Activated CD4-positive, alpha-beta T cell treated with anti-CD3 and anti-CD28 coated beads, Interleukin-2, amount 10 ng/mL, durations not matched to agents 7 days and 5 days (primary cell): ENCODE measurements around the gene SHMT2. TPM values are rescaled to one million over a fixed set of nuclear protein-coding genes. Genes with fewer than 3 reads are reported as not detected.

Experiments used
- CTCF ChIA-PET: fragments of 350-600 bp; sonication (Branson Sonifier 250); formaldehyde crosslinking; loops from one replicate; lab custom pipeline; 2021; ENCODE audit warnings: antibody characterized with exemption; lab: Charles Lee
- POLR2A ChIA-PET: fragments of 350-600 bp; sonication (Branson Sonifier 250); formaldehyde crosslinking; loops from one replicate; lab custom pipeline; 2021; ENCODE audit warnings: antibody characterized with exemption; lab: Charles Lee
- DNase-seq: peaks from one replicate; pipeline ENCODE4 v3.0.0-alpha.2; 2020
- H3K27ac Mint-ChIP-seq: one replicate; pipeline ENCODE4 v1.8.0; 2021; ENCODE audit warnings: mild to moderate bottlenecking, moderate library complexity, mixed read lengths
- H3K27me3 Mint-ChIP-seq: one replicate; pipeline ENCODE4 v1.8.0; 2021; ENCODE audit warnings: mixed read lengths
- H3K36me3 Mint-ChIP-seq: one replicate; pipeline ENCODE4 v1.8.0; 2021; ENCODE audit warnings: low read depth, mixed read lengths
- H3K4me1 Mint-ChIP-seq: one replicate; pipeline ENCODE4 v1.8.0; 2021; ENCODE audit warnings: mixed read lengths
- H3K4me3 Mint-ChIP-seq: one replicate; pipeline ENCODE4 v1.8.0; 2021; ENCODE audit warnings: mild to moderate bottlenecking, moderate library complexity, mixed read lengths
- H3K9me3 Mint-ChIP-seq: one replicate; pipeline ENCODE4 v1.8.0; 2021; ENCODE audit warnings: mixed read lengths
- total RNA-seq, 2 experiments: library from RNA; stranded (reverse); gene quantifications; one replicate each; pipeline ENCODE4 v1.2.3, GENCODE V29; 2021

SHMT2 gene
- total RNA-seq, 2 experiments from 2014 or later = 137 to 141 TPM

DNA sequence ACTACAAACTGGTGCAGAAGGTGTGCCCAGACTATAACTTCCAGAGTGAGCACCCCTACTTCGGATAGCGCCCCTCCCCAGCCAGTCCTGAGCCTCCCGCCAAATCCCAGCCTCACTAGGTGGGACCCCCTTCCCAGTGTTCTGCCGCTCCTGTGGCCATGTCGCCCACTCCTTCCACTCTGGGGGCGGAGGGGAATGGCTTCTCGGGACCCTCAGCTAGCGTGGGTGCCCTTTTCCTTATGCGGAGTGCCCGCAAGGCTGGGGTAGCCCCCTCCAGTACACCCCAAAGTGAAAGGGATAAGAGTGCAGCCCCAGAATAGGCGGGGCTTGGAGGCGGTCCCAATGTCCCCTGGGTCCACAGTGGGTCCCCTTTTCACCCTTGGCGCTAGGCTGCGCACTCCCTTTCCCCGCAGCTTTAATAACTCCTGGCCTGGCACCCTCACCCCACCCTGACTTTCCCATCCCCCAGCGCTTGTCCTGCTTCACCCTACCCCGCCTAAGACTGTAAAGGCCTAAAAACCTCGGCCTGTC is 3.8 kb upstream of the SHMT2 start:
- peaks cover 10% of the 10 kb centered on the region for H3K36me3 Mint-ChIP-seq

DNA sequence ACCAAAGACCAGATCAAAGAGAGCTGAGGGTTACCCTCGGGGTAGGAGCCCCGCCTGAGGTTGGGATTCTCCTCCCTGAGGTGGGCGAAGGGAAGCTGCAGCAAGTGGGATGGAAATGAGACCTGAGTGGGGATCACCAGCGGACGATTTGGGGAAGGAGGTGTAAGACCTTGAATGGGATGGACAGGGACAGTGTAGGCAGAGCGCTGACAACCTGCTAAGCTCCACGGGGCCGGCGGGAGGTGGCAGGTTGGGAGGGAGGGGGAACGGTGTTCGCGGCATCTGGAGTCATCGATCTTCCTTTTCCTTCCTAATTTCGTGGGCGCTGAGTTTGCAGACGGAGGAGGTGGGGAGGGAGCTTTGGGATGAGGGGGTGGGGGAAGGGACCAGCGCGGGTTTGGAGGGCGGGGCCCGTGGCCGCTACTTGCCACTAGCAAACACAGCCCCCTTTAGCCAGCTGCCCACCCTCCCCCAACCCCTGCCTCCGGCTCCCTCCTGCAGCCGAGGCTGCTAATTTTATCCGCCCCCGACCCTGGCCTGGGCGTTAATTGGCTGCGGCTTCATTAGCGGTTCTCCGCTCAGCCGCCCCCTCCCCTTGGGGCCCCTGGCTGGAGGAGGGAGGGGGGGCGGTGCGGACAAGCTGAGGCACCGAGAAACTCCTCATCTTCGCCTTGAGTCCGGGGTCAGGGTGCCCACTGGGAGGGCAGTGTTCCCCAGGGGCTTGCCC is 2.8 kb upstream of the SHMT2 start:
- CTCF ChIA-PET = interaction anchor here (1.2 to 10.9 kb wide), 5 partner anchors 13 to 252 kb away, joined by 3 to 332 read pairs (median 4); partner anchors contain the start of genes GLI1 and STAC3
- H3K27ac Mint-ChIP-seq = no peak overlapping the region
- peaks cover 13% of the 10 kb centered on the region for H3K36me3 Mint-ChIP-seq
- no peaks in the 10 kb centered on the region for H3K9me3 Mint-ChIP-seq
- no peak for DNase-seq
- POLR2A ChIA-PET = no interaction called here
- H3K4me3 Mint-ChIP-seq = no peak overlapping the region
- H3K4me1 Mint-ChIP-seq = peaks cover 70% of the 10 kb centered on the region
- H3K27me3 Mint-ChIP-seq = peaks cover 51% of the 10 kb centered on the region

More for the DNA sequence above, 3.8 kb upstream of the SHMT2 start:
- CTCF ChIA-PET = interaction anchor here (1.2 to 10.9 kb wide), 5 partner anchors 12 to 253 kb away, joined by 3 to 332 read pairs (median 4); partner anchors contain the start of genes GLI1 and STAC3
- no peaks in the 10 kb centered on the region for H3K9me3 Mint-ChIP-seq
- DNase-seq = no peak
- H3K27me3 Mint-ChIP-seq = peaks cover 61% of the 10 kb centered on the region
- H3K27ac Mint-ChIP-seq = peak overlapping the region; percentile 65
- peak overlapping the region; percentile 51 for H3K4me3 Mint-ChIP-seq
- POLR2A ChIA-PET = no interaction called here
- H3K4me1 Mint-ChIP-seq = peaks cover 67% of the 10 kb centered on the region

DNA sequence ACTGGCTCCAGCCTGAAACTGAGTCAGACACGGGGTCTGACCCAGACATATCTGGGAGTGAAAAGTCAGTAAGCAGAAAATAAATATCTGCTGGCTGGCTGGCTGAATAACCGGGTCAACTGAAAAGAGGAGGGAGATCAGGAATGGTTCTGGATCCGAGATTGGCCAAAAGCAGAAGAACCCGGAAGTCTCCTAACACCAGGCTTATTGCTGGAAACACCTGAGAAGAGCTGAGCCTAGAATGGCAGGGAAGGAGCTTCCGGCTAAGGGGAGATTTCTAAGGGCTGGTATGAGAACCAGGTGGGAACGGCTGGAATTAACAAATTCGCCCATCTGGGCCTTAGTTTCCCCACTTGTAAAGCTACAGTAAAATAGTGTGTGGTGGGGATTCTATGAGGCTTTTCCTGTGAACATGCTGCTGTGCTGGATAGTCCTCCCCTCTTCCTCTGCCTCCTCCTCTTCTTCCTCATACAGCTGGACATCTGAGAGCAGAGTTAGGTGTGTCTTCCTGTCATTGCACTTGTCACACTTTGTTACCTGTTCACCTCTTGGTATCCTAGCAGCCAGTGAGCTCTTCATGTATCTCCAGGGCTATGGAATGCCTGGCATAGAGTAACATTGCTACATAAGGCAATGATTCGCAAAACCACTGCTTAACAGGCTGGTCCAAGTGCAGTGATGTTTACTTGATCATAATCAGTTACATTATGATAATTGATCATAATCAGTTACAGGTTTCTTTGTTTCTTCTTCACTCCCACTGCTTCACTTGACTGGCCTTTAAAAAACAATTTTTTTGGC is 2.0 kb upstream of the SHMT2 start:
- CTCF ChIA-PET = interaction anchor here (1.4 to 10.9 kb wide), 3 partner anchors 14 to 231 kb away, joined by 4 to 332 read pairs (median 61); partner anchors contain the start of genes GLI1 and STAC3
- POLR2A ChIA-PET = no interaction called here

DNA sequence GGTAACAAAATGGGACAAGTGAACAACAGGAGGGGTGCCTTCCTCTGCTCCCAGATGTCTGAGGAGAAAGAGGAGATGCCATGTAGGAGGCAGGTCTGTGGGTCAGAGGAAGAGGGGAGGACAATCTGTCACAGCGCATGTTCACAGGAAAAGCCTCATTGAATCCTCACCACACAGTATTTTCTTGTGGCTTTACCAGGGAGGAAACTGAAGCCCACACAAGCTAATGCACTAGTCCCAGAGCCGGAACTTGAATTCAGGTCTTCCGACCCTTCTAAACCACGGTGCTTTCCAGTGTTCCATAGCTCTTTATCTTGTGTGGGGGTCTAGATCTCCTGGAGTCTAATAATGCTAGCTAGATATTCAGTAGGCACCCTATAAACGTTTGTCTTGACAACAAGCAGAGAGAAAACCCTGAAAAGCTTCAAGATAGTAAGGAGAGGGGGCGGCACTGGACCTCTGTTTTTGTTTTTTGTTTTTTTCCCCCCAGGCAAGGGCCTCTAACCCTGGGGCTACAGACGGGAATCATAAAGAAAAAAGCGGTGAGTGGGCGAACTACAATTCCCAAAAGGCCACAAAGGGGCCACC is 371 bp upstream of the SHMT2 start:
- Mint-ChIP-seq H3K9me3 (no peaks in the 10 kb centered on the region), H3K27ac (peak overlapping the region; percentile 96), H3K4me3 (peak overlapping the region; percentile 97), H3K36me3 (peaks cover 34% of the 10 kb centered on the region), H3K4me1 (peaks cover 64% of the 10 kb centered on the region), H3K27me3 (peaks cover 29% of the 10 kb centered on the region)
- DNase-seq = peak; percentile 36
- ChIA-PET CTCF (interaction anchor here (1.1 to 10.9 kb wide), 7 partner anchors 11 to 225 kb away, joined by 3 to 332 read pairs (median 10); partner anchors contain the start of genes INHBE, STAC3 and STAT6), POLR2A (interaction anchor here (0.8 to 1.3 kb wide), 2 partner anchors 9 to 14 kb away, joined by 3 to 9 read pairs; no protein-coding TSS in a partner anchor)

More for the DNA sequence above, 2.0 kb upstream of the SHMT2 start:
- Mint-ChIP-seq H3K36me3 (peaks cover 19% of the 10 kb centered on the region), H3K27ac (no peak overlapping the region), H3K27me3 (peaks cover 44% of the 10 kb centered on the region), H3K9me3 (no peaks in the 10 kb centered on the region), H3K4me1 (peaks cover 74% of the 10 kb centered on the region), H3K4me3 (no peak overlapping the region)
- no peak for DNase-seq

DNA sequence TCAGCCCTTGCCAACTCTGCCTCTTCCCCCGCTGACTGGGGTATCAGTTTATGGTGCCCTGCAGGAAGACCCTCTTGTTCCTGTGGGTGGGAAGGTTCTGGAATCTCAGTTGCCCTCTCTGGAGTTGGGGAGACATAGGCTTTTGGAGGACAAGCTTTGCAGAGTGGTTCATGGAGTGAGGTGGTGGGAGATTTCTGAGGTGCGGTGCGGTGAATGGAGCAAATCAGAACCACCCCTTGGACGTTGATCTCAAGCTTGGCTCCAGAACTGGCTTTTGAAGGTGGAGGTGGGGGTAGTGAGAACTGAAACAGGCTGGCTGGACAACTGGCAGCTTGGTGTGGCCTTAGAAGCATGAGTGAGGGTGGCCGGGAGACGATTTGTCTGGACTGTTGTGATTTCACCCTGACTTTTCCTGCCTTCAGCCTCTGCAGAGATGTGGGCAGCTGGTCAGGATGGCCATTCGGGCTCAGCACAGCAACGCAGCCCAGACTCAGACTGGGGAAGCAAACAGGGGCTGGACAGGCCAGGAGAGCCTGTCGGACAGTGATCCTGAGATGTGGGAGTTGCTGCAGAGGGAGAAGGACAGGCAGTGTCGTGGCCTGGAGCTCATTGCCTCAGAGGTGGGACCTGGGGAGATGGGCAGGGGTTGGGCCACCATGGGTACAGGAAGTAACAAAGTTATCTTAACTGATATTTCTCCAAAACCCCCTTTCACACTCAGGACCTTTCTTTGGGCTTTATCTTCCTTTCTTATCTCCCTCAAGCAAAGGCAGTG is 1.1 kb downstream of the SHMT2 start:
- H3K4me3 Mint-ChIP-seq = peak overlapping the region; percentile 97
- H3K4me1 Mint-ChIP-seq = peaks cover 67% of the 10 kb centered on the region
- ChIA-PET POLR2A (interaction anchor here (0.6 kb wide), 1 partner anchor 12 kb away, joined by 5 read pairs; no protein-coding TSS in a partner anchor), CTCF (interaction anchor here (2.3 to 10.9 kb wide), 4 partner anchors 12 to 223 kb away, joined by 10 to 332 read pairs (median 35); partner anchors contain the start of genes INHBE and STAC3)
- H3K27me3 Mint-ChIP-seq = peaks cover 20% of the 10 kb centered on the region
- H3K9me3 Mint-ChIP-seq = no peaks in the 10 kb centered on the region
- peak overlapping the region; percentile 96 for H3K27ac Mint-ChIP-seq
- peaks cover 44% of the 10 kb centered on the region for H3K36me3 Mint-ChIP-seq
- no peak for DNase-seq

DNA sequence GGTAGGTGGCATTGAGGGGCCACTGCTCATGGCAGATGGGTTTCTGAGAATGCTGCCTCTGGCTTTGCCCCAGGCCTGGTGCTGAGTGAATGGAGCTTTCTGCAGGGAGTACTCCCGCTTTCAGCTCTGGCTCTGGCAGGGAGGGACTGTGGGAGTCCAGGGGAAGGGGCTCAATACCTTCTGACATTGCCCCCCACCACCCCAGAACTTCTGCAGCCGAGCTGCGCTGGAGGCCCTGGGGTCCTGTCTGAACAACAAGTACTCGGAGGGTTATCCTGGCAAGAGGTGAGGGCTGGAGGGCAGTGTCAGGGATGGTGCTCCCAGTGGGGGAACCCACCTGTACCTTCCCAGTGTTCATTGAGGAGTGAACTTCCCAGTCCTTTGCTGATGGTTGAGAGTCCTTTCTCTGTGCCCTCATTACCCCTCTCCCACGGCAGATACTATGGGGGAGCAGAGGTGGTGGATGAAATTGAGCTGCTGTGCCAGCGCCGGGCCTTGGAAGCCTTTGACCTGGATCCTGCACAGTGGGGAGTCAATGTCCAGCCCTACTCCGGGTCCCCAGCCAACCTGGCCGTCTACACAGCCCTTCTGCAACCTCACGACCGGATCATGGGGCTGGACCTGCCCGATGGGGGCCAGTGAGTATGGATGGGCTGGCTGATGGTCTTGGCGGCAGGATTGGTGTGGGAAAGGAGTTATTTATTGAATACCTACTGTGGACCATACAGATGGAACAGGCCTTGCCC is 1.9 kb downstream of the SHMT2 start:
- Mint-ChIP-seq H3K27me3 (peaks cover 12% of the 10 kb centered on the region), H3K27ac (no peak overlapping the region), H3K36me3 (peaks cover 44% of the 10 kb centered on the region), H3K9me3 (no peaks in the 10 kb centered on the region), H3K4me3 (peak overlapping the region; percentile 97), H3K4me1 (peaks cover 65% of the 10 kb centered on the region)
- ChIA-PET POLR2A (no interaction called here), CTCF (interaction anchor here (0.6 to 10.9 kb wide), 4 partner anchors 10 to 119 kb away, joined by 3 to 332 read pairs (median 24); partner anchors contain the start of gene STAC3)
- no peak for DNase-seq

DNA sequence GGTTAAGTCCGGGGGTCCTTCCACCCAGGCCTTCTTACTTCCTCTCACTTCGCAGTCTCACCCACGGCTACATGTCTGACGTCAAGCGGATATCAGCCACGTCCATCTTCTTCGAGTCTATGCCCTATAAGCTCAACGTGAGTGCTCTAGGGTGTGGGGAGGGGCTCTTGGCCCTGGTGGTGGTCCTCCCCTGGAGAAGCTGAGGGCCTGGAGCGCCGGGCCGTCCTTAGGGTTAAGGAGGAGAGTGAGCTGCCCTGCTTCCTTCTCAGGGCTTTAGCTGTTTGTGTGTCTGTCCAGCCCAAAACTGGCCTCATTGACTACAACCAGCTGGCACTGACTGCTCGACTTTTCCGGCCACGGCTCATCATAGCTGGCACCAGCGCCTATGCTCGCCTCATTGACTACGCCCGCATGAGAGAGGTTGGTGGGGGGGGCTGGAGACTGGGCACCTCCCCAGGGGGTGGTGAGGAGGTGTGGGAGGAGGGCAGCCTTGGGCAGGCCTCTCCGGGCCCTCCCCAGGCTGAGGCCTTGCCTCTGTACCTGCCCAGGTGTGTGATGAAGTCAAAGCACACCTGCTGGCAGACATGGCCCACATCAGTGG is 2.7 kb downstream of the SHMT2 start:
- H3K9me3 Mint-ChIP-seq = no peaks in the 10 kb centered on the region
- no peak for DNase-seq
- H3K4me3 Mint-ChIP-seq = no peak overlapping the region
- CTCF ChIA-PET = interaction anchor here (0.6 to 10.9 kb wide), 4 partner anchors 11 to 120 kb away, joined by 3 to 332 read pairs (median 24); partner anchors contain the start of gene STAC3
- peaks cover 44% of the 10 kb centered on the region for H3K36me3 Mint-ChIP-seq
- POLR2A ChIA-PET = no interaction called here
- H3K27me3 Mint-ChIP-seq = peaks cover 13% of the 10 kb centered on the region
- no peak overlapping the region for H3K27ac Mint-ChIP-seq
- peaks cover 67% of the 10 kb centered on the region for H3K4me1 Mint-ChIP-seq

DNA sequence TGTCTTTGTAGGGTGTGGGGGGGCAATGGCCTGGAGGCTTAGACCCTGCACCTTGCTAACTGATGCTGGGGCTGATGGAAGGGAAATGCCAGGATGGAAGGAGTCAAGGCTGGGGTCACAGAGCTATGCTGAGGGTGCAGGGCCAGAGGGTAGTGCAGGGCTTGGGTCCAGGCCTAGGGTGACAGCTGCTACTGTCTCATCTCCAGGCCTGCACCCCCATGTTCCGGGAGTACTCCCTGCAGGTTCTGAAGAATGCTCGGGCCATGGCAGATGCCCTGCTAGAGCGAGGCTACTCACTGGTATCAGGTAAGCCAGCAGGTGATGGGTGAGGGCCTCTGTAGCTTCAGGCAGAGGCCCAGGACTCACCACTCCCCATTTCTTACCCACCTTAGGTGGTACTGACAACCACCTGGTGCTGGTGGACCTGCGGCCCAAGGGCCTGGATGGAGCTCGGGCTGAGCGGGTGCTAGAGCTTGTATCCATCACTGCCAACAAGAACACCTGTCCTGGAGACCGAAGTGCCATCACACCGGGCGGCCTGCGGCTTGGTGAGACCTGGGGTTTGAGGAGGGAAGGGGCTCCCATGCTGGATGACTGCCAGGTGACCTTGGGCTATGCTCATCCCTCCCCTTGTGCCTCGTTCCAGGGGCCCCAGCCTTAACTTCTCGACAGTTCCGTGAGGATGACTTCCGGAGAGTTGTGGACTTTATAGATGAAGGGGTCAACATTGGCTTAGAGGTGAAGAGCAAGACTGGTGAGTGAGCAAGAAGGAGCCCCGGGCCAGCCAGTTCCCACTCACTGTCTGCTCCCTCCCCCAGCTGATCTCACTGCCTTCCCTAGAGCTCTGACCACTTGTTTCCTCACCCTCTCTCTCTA is 4.1 kb downstream of the SHMT2 start:
- H3K36me3 Mint-ChIP-seq = peaks cover 44% of the 10 kb centered on the region
- H3K9me3 Mint-ChIP-seq = no peaks in the 10 kb centered on the region
- CTCF ChIA-PET = interaction anchor here (0.7 to 10.9 kb wide), 6 partner anchors 9 to 21 kb away, joined by 3 to 332 read pairs (median 3); partner anchors contain the start of gene STAC3
- H3K27me3 Mint-ChIP-seq = peaks cover 14% of the 10 kb centered on the region
- no peak overlapping the region for H3K27ac Mint-ChIP-seq
- POLR2A ChIA-PET = no interaction called here
- H3K4me1 Mint-ChIP-seq = peaks cover 70% of the 10 kb centered on the region
- no peak for DNase-seq
- H3K4me3 Mint-ChIP-seq = no peak overlapping the region

DNA sequence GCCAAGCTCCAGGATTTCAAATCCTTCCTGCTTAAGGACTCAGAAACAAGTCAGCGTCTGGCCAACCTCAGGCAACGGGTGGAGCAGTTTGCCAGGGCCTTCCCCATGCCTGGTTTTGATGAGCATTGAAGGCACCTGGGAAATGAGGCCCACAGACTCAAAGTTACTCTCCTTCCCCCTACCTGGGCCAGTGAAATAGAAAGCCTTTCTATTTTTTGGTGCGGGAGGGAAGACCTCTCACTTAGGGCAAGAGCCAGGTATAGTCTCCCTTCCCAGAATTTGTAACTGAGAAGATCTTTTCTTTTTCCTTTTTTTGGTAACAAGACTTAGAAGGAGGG is 4.7 kb downstream of the SHMT2 start:
- Mint-ChIP-seq H3K36me3 (peaks cover 46% of the 10 kb centered on the region), H3K27ac (no peak overlapping the region), H3K9me3 (no peaks in the 10 kb centered on the region), H3K27me3 (peaks cover 18% of the 10 kb centered on the region), H3K4me1 (peaks cover 70% of the 10 kb centered on the region), H3K4me3 (no peak overlapping the region)
- DNase-seq = no peak
- CTCF ChIA-PET = interaction anchor here (0.8 to 10.9 kb wide), 4 partner anchors 9 to 18 kb away, joined by 3 to 332 read pairs (median 3); partner anchors contain the start of gene STAC3
- POLR2A ChIA-PET = no interaction called here

DNA sequence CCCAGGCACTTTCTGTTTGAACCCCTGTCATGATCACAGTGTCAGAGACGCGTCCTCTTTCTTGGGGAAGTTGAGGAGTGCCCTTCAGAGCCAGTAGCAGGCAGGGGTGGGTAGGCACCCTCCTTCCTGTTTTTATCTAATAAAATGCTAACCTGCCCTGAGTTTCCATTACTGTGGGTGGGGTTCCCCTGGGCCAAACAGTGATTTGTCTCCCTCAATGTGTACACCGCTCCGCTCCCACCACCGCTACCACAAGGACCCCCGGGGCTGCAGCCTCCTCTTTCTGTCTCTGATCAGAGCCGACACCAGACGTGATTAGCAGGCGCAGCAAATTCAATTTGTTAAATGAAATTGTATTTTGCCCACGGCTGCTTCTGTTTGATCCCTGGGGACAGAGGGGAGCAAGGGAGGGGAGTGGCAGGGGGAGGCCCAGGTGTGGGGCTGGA is 5.1 kb downstream of the SHMT2 start:
- CTCF ChIA-PET = interaction anchor here (10.9 kb wide), 1 partner anchor 9 kb away, joined by 332 read pairs; the partner anchor contains the start of gene STAC3
- no peak for DNase-seq
- H3K4me1 Mint-ChIP-seq = peaks cover 70% of the 10 kb centered on the region
- peaks cover 46% of the 10 kb centered on the region for H3K36me3 Mint-ChIP-seq
- H3K27me3 Mint-ChIP-seq = peaks cover 19% of the 10 kb centered on the region
- POLR2A ChIA-PET = no interaction called here
- H3K9me3 Mint-ChIP-seq = no peaks in the 10 kb centered on the region
- no peak overlapping the region for H3K4me3 Mint-ChIP-seq
- H3K27ac Mint-ChIP-seq = no peak overlapping the region
